K562 (cell line): ENCODE data around the gene ANKLE1. TPM values are rescaled to one million over a fixed set of nuclear protein-coding genes. Genes with fewer than 3 reads are reported as not detected.

ENCODE experiments used
- ARNT ChIP-seq, 2 experiments: fragments of 450-650 bp; IDR thresholded peaks; 2 replicates each; pipeline ENCODE4 v1.6.1; 2016; ENCODE audit warnings: mild to moderate bottlenecking in 1 of 2
- BRD9 ChIP-seq: fragments of 450-650 bp; IDR thresholded peaks from 2 replicates; pipeline ENCODE4 v1.6.1; 2018; ENCODE audit warnings: low read depth; ENCODE audit not compliant: partially characterized antibody
- CHD4 ChIP-seq: fragments of 200-600 bp; sonication (generic); IDR thresholded peaks from 3 replicates; pipeline ENCODE4 v1.6.1; 2012; ENCODE audit warnings: low read depth, mild to moderate bottlenecking, mixed read lengths, low read length, inconsistent platforms; ENCODE audit not compliant: insufficient read depth, insufficient replicate concordance, poor library complexity, severe bottlenecking
- FOXK1 ChIP-seq: sonication (generic); formaldehyde crosslinking; IDR thresholded peaks from 2 replicates; pipeline ENCODE4 v1.8.0; 2022; ENCODE audit warnings: missing genetic modification reagents, mild to moderate bottlenecking, borderline replicate concordance
- HNRNPLL ChIP-seq: fragments of 200-400 bp; formaldehyde crosslinking; IDR thresholded peaks from 2 replicates; pipeline ENCODE4 v1.6.1; 2017; ENCODE audit warnings: low read length, low read depth, mild to moderate bottlenecking; ENCODE audit not compliant: poor library complexity, severe bottlenecking
- HOXB6 ChIP-seq: fragments of 250-450 bp; sonication (Bioruptor Pico); IDR thresholded peaks from 2 replicates; pipeline ENCODE4 v1.5.1; 2022; ENCODE audit warnings: mild to moderate bottlenecking, borderline replicate concordance
- ILK ChIP-seq: fragments of 450-650 bp; IDR thresholded peaks from 2 replicates; pipeline ENCODE4 v1.6.1; 2016; ENCODE audit warnings: missing genetic modification characterization, low read depth, mild to moderate bottlenecking, missing compliant biosample characterization, moderate library complexity, borderline replicate concordance
- JUN ChIP-seq, 2 experiments: sonication (generic) in 1 of 2; formaldehyde crosslinking in 1 of 2; IDR thresholded peaks; 2 replicates each; pipeline versions ENCODE4 v1.6.1 to v1.8.0; 2012 to 2022; ENCODE audit warnings: borderline replicate concordance in 2 of 2, mild to moderate bottlenecking in 2 of 2, improper control_type of control experiment in 1 of 2, low read depth in 1 of 2, low read length in 1 of 2, missing genetic modification reagents in 1 of 2
- MCM3 ChIP-seq: fragments of 450-650 bp; IDR thresholded peaks from 2 replicates; pipeline ENCODE4 v1.6.1; 2016
- PHTF2 ChIP-seq: fragments of 250-450 bp; sonication (Bioruptor Pico); IDR thresholded peaks from 2 replicates; pipeline ENCODE4 v1.5.0; 2021; ENCODE audit warnings: mild to moderate bottlenecking
- POLR2H ChIP-seq: IDR thresholded peaks from 2 replicates; pipeline ENCODE4 v1.6.1; 2016; ENCODE audit warnings: missing genetic modification characterization, low read depth, mild to moderate bottlenecking, control low read depth, missing compliant biosample characterization, moderate library complexity
- RBM39 ChIP-seq: fragments of 200-400 bp; formaldehyde crosslinking; optimal IDR thresholded peaks from 2 replicates; pipeline ENCODE3; 2018; ENCODE audit warnings: low read depth, low read length
- RFX1 ChIP-seq: fragments of 450-650 bp; IDR thresholded peaks from 2 replicates; pipeline ENCODE4 v1.6.1; 2016; ENCODE audit warnings: mild to moderate bottlenecking, moderate library complexity
- SIN3A ChIP-seq, 2 experiments: fragments of 150-350 bp in 1 of 2; IDR thresholded peaks; 2 replicates each; pipeline ENCODE4 v1.6.1; 2011 to 2016; ENCODE audit warnings: borderline replicate concordance in 2 of 2, low read depth in 2 of 2, low read length in 2 of 2, mild to moderate bottlenecking in 2 of 2, moderate library complexity in 2 of 2; ENCODE audit not compliant: control insufficient read depth in 1 of 2
- SMARCB1 ChIP-seq: IDR thresholded peaks from 2 replicates; pipeline ENCODE4 v1.6.1; 2011; ENCODE audit warnings: improper control_type of control experiment, low read depth; ENCODE audit not compliant: insufficient read length
- STAT6 ChIP-seq: sonication (generic); formaldehyde crosslinking; IDR thresholded peaks from 2 replicates; pipeline ENCODE4 v1.8.1; 2023; ENCODE audit warnings: mild to moderate bottlenecking, missing genetic modification reagents
- ZBTB9 ChIP-seq: fragments of 450-650 bp; formaldehyde crosslinking; IDR thresholded peaks from 2 replicates; pipeline ENCODE4 v1.4.0; 2020; ENCODE audit warnings: mild to moderate bottlenecking, moderate library complexity
- ZFP1 ChIP-seq: fragments of 450-650 bp; formaldehyde crosslinking; IDR thresholded peaks from 2 replicates; pipeline ENCODE4 v1.4.0; 2020; ENCODE audit warnings: mild to moderate bottlenecking, mixed read lengths
- ZNF140 ChIP-seq: fragments of 250-450 bp; sonication (Bioruptor Pico); IDR thresholded peaks from 2 replicates; pipeline ENCODE4 v1.8.0; 2021; ENCODE audit warnings: moderate library complexity, mild to moderate bottlenecking, inconsistent platforms
- ZNF146 ChIP-seq: IDR thresholded peaks from one replicate; pipeline ENCODE4 v1.6.1; 2018; ENCODE audit warnings: missing compliant biosample characterization; ENCODE audit not compliant: unreplicated experiment
- ZNF253 ChIP-seq: fragments of 250-450 bp; sonication (Bioruptor Pico); conservative IDR thresholded peaks from 2 replicates; pipeline ENCODE4 v1.6.1; 2021; ENCODE audit warnings: mild to moderate bottlenecking
- ZNF3 ChIP-seq: fragments of 250-450 bp; sonication (Bioruptor Pico); IDR thresholded peaks from 2 replicates; pipeline ENCODE4 v1.5.0; 2021; ENCODE audit warnings: mild to moderate bottlenecking, moderate library complexity
- ZNF79 ChIP-seq: fragments of 250-450 bp; sonication (Bioruptor Pico); IDR thresholded peaks from 2 replicates; pipeline ENCODE4 v1.4.0; 2020; ENCODE audit warnings: low read depth, mild to moderate bottlenecking, moderate library complexity
- polyA plus RNA-seq, 8 experiments: library from polyadenylated mRNA; depleted of rRNA in 4 of 8; stranded (reverse) in 5 of 8; unstranded in 3 of 8; fragments of >200 nt; fragmentation: Nextera tagmentation in 2 of 8; fragmentation: Illumina TruSeq in 1 of 8; extraction: Ambion mirVana in 2 of 8; extraction: Trizol in 1 of 8; gene quantifications; 2 replicates each; pipeline versions ENCODE4 v1.2.1 to v1.2.3, GENCODE V29; 2011 to 2014; ENCODE audit warnings: inconsistent platforms in 1 of 8, missing spikeins in 1 of 8
- total RNA-seq, 7 experiments: library from RNA; depleted of rRNA in 6 of 7; stranded (reverse); fragments of >200 nt in 6 of 7; fragmentation: Illumina TruSeq in 2 of 7; extraction: Trizol in 2 of 7; gene quantifications; 2 replicates each; pipeline versions ENCODE4 v1.2.1 to v1.2.3, GENCODE V29; 2011 to 2021; ENCODE audit warnings: low replicate concordance in 1 of 7

Gene ANKLE1
- total and polyA plus RNA-seq, 9 of the 15 experiments (the other 6 are each of a cell fraction or from before 2014, with no cell fraction given), result 0.63 to 9.2 (median 2.9) TPM

GRCh38 chr19:17334414-17335409 lies 53.0 kb downstream of the ANKLE1 start, which contains the start of gene ANO8 (continued):
- TF ChIP-seq STAT6 (CRISPR knock-in tag), result no peak; the same call in 1 of the 2 replicates
- TF ChIP-seq CHD4, result peak; percentile 82
- TF ChIP-seq ILK, result no peak
- peak in 1 of 2 experiments; percentile 52; a peak in 2 of 4 replicates for TF ChIP-seq ARNT (IDR thresholded peaks at IDR 0.05)
- TF ChIP-seq FOXK1 (CRISPR knock-in tag), result 0 out of 2 replicates have a peak, but pooled peaks have one; percentile 36
- TF ChIP-seq ZNF146 (CRISPR knock-in tag), result no peak
- TF ChIP-seq ZNF140, result no peak
- TF ChIP-seq RFX1, result no peak
- peak; percentile 21; the same call in 1 of the 2 replicates for TF ChIP-seq ZBTB9 (CRISPR knock-in tag)
- TF ChIP-seq RBM39, result peak; percentile 54
- TF ChIP-seq POLR2H (tag), result no peak
- no peak for TF ChIP-seq ZFP1
- TF ChIP-seq ZNF79 (CRISPR knock-in tag), result no peak
- TF ChIP-seq ZNF3 (CRISPR knock-in tag), result no peak
- TF ChIP-seq HOXB6 (CRISPR knock-in tag), result no peak
- TF ChIP-seq ZNF253 (CRISPR knock-in tag), result no peak
- peak; percentile 76; the same call in 1 of the 2 replicates for TF ChIP-seq JUN (IDR thresholded peaks at IDR 0.05; ENCODE audit: borderline replicate concordance, low read depth, low read length)
- TF ChIP-seq JUN (CRISPR knock-in tag; IDR thresholded peaks at IDR 0.05; ENCODE audit: borderline replicate concordance), result no peak
- TF ChIP-seq HNRNPLL, result peak; percentile 51
- TF ChIP-seq SMARCB1, result no peak
- TF ChIP-seq PHTF2, result no peak
- no peak for TF ChIP-seq MCM3
- TF ChIP-seq BRD9, result no peak
- peak; percentile 88 to 93 for TF ChIP-seq SIN3A (IDR thresholded peaks at IDR 0.05; ENCODE audit: borderline replicate concordance in 2 of 2, control insufficient read depth in 1 of 2, low read depth in 2 of 2, low read length in 2 of 2)
